ENCODE measurements around the gene TMEM151B. TPM values are rescaled to one million over a fixed set of nuclear protein-coding genes. Genes with fewer than 3 reads are reported as not detected.

Gene TMEM151B
- total RNA-seq, 8 experiments from 2014 or later, result 0.41 to 21.4 (median 14.3) TPM

GRCh38 chr6:44247338-44248302 lies 22.6 kb upstream of the TMEM151B start:
- peak; percentile 12 to 34 (median 22) for ATAC-seq (replicated peaks in 6 of 8)
- Histone ChIP-seq H3K4me3 (peak overlapping the region; percentile 89 to 98 (median 95)), H3K27ac (peak overlapping the region; percentile 96 to 97), H3K4me1 (replicated peaks in 1 of 2) (peaks cover 19 to 29% of the 10 kb centered on the region in 2 donors)
- in situ Hi-C loops (cut with MboI; ENCODE audit: low pct_unique_long_range_greater_than_20kb in 2 of 9, low sequenced_read_pairs in 9 of 9, unreplicated experiment in 9 of 9), result loop anchor here in 1 of 9 experiments (25.0 kb wide), 1 partner anchor 135 kb away; no protein-coding TSS in a partner anchor
- 0 to 2% (median 0%) methylated on average over 1 to 11 of the region's 52 CpGs; no CpG with 5 or more reads in 4 of the 10 experiments for WGBS, 10 experiments

- 17 to 83% (median 38%) methylated on average over 1 of the region's 1 CpG; no CpG with 5 or more reads in 5 of the 10 experiments for WGBS, 10 experiments
- in situ Hi-C loops (cut with MboI; ENCODE audit: low pct_unique_long_range_greater_than_20kb in 2 of 9, low sequenced_read_pairs in 9 of 9, unreplicated experiment in 9 of 9), result loop anchor here in 1 of 9 experiments (25.0 kb wide), 1 partner anchor 136 kb away; no protein-coding TSS in a partner anchor
- Histone ChIP-seq H3K27ac (peak overlapping the region in 1 of 2 donors; percentile 96), H3K4me1 (replicated peaks in 1 of 2) (peaks cover 19 to 29% of the 10 kb centered on the region in 2 donors), H3K4me3 (peak overlapping the region; percentile 89 to 98 (median 95))
- no peak for ATAC-seq (replicated peaks in 6 of 8)
These were observed 21.7 kb upstream of the TMEM151B start for GRCh38 chr6:44248579-44248978.

GRCh38 chr6:44249082-44249748 lies 21.0 kb upstream of the TMEM151B start:
- in situ Hi-C loops (cut with MboI; ENCODE audit: low pct_unique_long_range_greater_than_20kb in 2 of 9, low sequenced_read_pairs in 9 of 9, unreplicated experiment in 9 of 9), result loop anchor here in 1 of 9 experiments (25.0 kb wide), 1 partner anchor 137 kb away; no protein-coding TSS in a partner anchor

GRCh38 chr6:44250067-44250717 lies 20.1 kb upstream of the TMEM151B start:
- in situ Hi-C loops (cut with MboI; ENCODE audit: low pct_unique_long_range_greater_than_20kb in 2 of 9, low sequenced_read_pairs in 9 of 9, unreplicated experiment in 9 of 9), result no loop called here
- Histone ChIP-seq H3K4me3 (peak overlapping the region in 2 of 5 donors; percentile 89 to 96), H3K4me1 (replicated peaks in 1 of 2) (peaks cover 18 to 32% of the 10 kb centered on the region in 2 donors), H3K27ac (no peak overlapping the region)
- no peak for ATAC-seq (replicated peaks in 6 of 8)
- WGBS, 10 experiments, result 53 to 100% (median 93%) methylated on average over 1 to 6 of the region's 6 CpGs

More at GRCh38 chr6:44249082-44249748, 21.0 kb upstream of the TMEM151B start:
- ATAC-seq (replicated peaks in 6 of 8), result no peak
- Histone ChIP-seq H3K27ac (no peak overlapping the region), H3K4me3 (peak overlapping the region in 3 of 5 donors; percentile 89 to 96 (median 92)), H3K4me1 (replicated peaks in 1 of 2) (peaks cover 19 to 31% of the 10 kb centered on the region in 2 donors)
- 21 to 100% (median 84%) methylated on average over 1 to 7 of the region's 9 CpGs; no CpG with 5 or more reads in 3 of the 10 experiments for WGBS, 10 experiments

- in situ Hi-C loops (cut with MboI; ENCODE audit: low pct_unique_long_range_greater_than_20kb in 2 of 9, low sequenced_read_pairs in 9 of 9, unreplicated experiment in 9 of 9), result no loop called here
- H3K4me3 ChIP-seq, result no peak overlapping the region
- 43 to 100% (median 91%) methylated on average over 1 to 3 of the region's 3 CpGs; no CpG with 5 or more reads in 4 of the 10 experiments for WGBS, 10 experiments
- ATAC-seq (replicated peaks in 6 of 8), result no peak
- H3K4me1 ChIP-seq (replicated peaks in 1 of 2), result peaks cover 14 to 32% of the 10 kb centered on the region in 2 donors
- no peak overlapping the region for H3K27ac ChIP-seq
These were observed 19.5 kb upstream of the TMEM151B start for GRCh38 chr6:44250718-44251123.

- ATAC-seq (replicated peaks in 6 of 8), result no peak
- WGBS, 10 experiments, result 76 to 95% (median 90%) methylated on average over 3 to 13 of the region's 14 CpGs; no CpG with 5 or more reads in 3 of the 10 experiments
- in situ Hi-C loops (cut with MboI; ENCODE audit: low pct_unique_long_range_greater_than_20kb in 2 of 9, low sequenced_read_pairs in 9 of 9, unreplicated experiment in 9 of 9), result no loop called here
- H3K27ac ChIP-seq, result no peak overlapping the region
- H3K4me3 ChIP-seq, result no peak overlapping the region
- peaks cover 18 to 36% of the 10 kb centered on the region in 2 donors for H3K4me1 ChIP-seq (replicated peaks in 1 of 2)
These were observed 18.4 kb upstream of the TMEM151B start for GRCh38 chr6:44251576-44252524.

GRCh38 chr6:44253307-44254101 lies 16.7 kb upstream of the TMEM151B start:
- no peak for ATAC-seq (replicated peaks in 6 of 8)
- WGBS, 10 experiments, result 23 to 94% (median 71%) methylated on average over 1 to 7 of the region's 10 CpGs; no CpG with 5 or more reads in 2 of the 10 experiments
- no peak overlapping the region for H3K4me3 ChIP-seq

GRCh38 chr6:44254191-44255104 lies 15.8 kb upstream of the TMEM151B start:
- no peak overlapping the region for H3K27ac ChIP-seq
- peak in 1 of 8 experiments; percentile 0 for ATAC-seq (replicated peaks in 6 of 8)
- no peak overlapping the region for H3K4me3 ChIP-seq
- H3K4me1 ChIP-seq (replicated peaks in 1 of 2), result peaks cover 14 to 30% of the 10 kb centered on the region in 2 donors
- in situ Hi-C loops (cut with MboI; ENCODE audit: low pct_unique_long_range_greater_than_20kb in 2 of 9, low sequenced_read_pairs in 9 of 9, unreplicated experiment in 9 of 9), result no loop called here
- 39 to 95% (median 70%) methylated on average over 1 to 5 of the region's 12 CpGs; no CpG with 5 or more reads in 3 of the 10 experiments for WGBS, 10 experiments

More at GRCh38 chr6:44253307-44254101, 16.7 kb upstream of the TMEM151B start:
- Histone ChIP-seq H3K27ac (no peak overlapping the region), H3K4me1 (replicated peaks in 1 of 2) (peaks cover 21 to 39% of the 10 kb centered on the region in 2 donors)
- in situ Hi-C loops (cut with MboI; ENCODE audit: low pct_unique_long_range_greater_than_20kb in 2 of 9, low sequenced_read_pairs in 9 of 9, unreplicated experiment in 9 of 9), result no loop called here

GRCh38 chr6:44255105-44255808 lies 15.0 kb upstream of the TMEM151B start:
- H3K4me1 ChIP-seq (replicated peaks in 1 of 2), result peaks cover 14 to 24% of the 10 kb centered on the region in 2 donors
- in situ Hi-C loops (cut with MboI; ENCODE audit: low pct_unique_long_range_greater_than_20kb in 2 of 9, low sequenced_read_pairs in 9 of 9, unreplicated experiment in 9 of 9), result no loop called here
- H3K4me3 ChIP-seq, result peak overlapping the region in 1 of 5 donors; percentile 15
- no peak overlapping the region for H3K27ac ChIP-seq
- WGBS, 10 experiments, result 40 to 100% (median 78%) methylated on average over 1 to 10 of the region's 16 CpGs; no CpG with 5 or more reads in 4 of the 10 experiments
- ATAC-seq (replicated peaks in 6 of 8), result peak in 3 of 8 experiments; percentile 0 to 1 (median 0)
